HuH-7.5 (cell line): ENCODE measurements around the gene DSG3.

ENCODE experiments used
- DNase-seq: peaks from one replicate; pipeline ENCODE4 v3.0.0; 2011; ENCODE audit warnings: low spot score

DSG3 gene

GRCh38 chr18:31516437-31516836 is 68.9 kb downstream of the DSG3 start:
- no peak for DNase-seq

GRCh38 chr18:31526374-31526773 is 78.8 kb downstream of the DSG3 start:
- DNase-seq: no peak
